Astrocyte (in vitro differentiated cells and primary cell): ENCODE data around the gene DCUN1D5. TPM values are rescaled to one million over a fixed set of nuclear protein-coding genes. Genes with fewer than 3 reads are reported as not detected.

ENCODE experiments used
- DNase-seq: peaks from one replicate; pipeline ENCODE4 v3.0.0-alpha.2; 2010; ENCODE audit warnings: low read depth
- FAIRE-seq: peaks from 2 replicates; lab custom pipeline; 2011; peaks lifted over from hg19 to GRCh38; lab: Jason Lieb, UNC
- H2AFZ ChIP-seq: 2 replicates; pipeline ENCODE4 v1.6.0; 2012; ENCODE audit warnings: low read depth, low read length, inconsistent platforms
- H3K27ac ChIP-seq: 2 replicates; pipeline ENCODE4 v1.5.1; 2011; ENCODE audit warnings: low read depth, low read length, inconsistent platforms
- H3K27me3 ChIP-seq: 2 replicates; pipeline ENCODE4 v1.6.0; 2011; ENCODE audit warnings: low read length, inconsistent platforms; ENCODE audit not compliant: insufficient read depth
- H3K36me3 ChIP-seq: 2 replicates; pipeline ENCODE4 v1.5.1; 2011; ENCODE audit warnings: low read length, inconsistent platforms; ENCODE audit not compliant: insufficient read depth
- H3K4me1 ChIP-seq: 2 replicates; pipeline ENCODE4 v1.5.1; 2011; ENCODE audit warnings: low read length, inconsistent platforms; ENCODE audit not compliant: insufficient read depth
- H3K4me2 ChIP-seq: 2 replicates; pipeline ENCODE4 v1.6.0; 2012; ENCODE audit warnings: low read length, inconsistent platforms
- H3K4me3 ChIP-seq: 2 replicates; pipeline ENCODE4 v1.5.1; 2011; ENCODE audit warnings: low read depth, mild to moderate bottlenecking, low read length, inconsistent platforms; ENCODE audit not compliant: insufficient read depth
- H3K79me2 ChIP-seq: 2 replicates; pipeline ENCODE4 v1.6.0; 2012; ENCODE audit warnings: mild to moderate bottlenecking, low read length, inconsistent platforms; ENCODE audit not compliant: insufficient read depth
- H3K9ac ChIP-seq: 2 replicates; pipeline ENCODE4 v1.6.0; 2012; ENCODE audit warnings: mild to moderate bottlenecking, low read length, inconsistent platforms
- H3K9me3 ChIP-seq: 2 replicates; pipeline ENCODE4 v1.5.1; 2012; ENCODE audit warnings: low read depth, mild to moderate bottlenecking, low read length, inconsistent platforms; ENCODE audit not compliant: insufficient read depth
- H4K20me1 ChIP-seq: 2 replicates; pipeline ENCODE4 v1.6.0; 2012; ENCODE audit warnings: low read length, inconsistent platforms; ENCODE audit not compliant: insufficient read depth
- H3K27ac Mint-ChIP-seq: one replicate; pipeline ENCODE4 v1.8.0; 2021; ENCODE audit warnings: mild to moderate bottlenecking, mixed read lengths; ENCODE audit not compliant: unreplicated experiment
- H3K27me3 Mint-ChIP-seq: one replicate; pipeline ENCODE4 v1.8.0; 2021; ENCODE audit warnings: low read depth, mixed read lengths; ENCODE audit not compliant: unreplicated experiment
- H3K36me3 Mint-ChIP-seq: one replicate; pipeline ENCODE4 v1.8.0; 2021; ENCODE audit warnings: low read depth, mixed read lengths; ENCODE audit not compliant: unreplicated experiment
- H3K4me1 Mint-ChIP-seq: one replicate; pipeline ENCODE4 v1.8.0; 2021; ENCODE audit warnings: low read depth, mixed read lengths; ENCODE audit not compliant: unreplicated experiment
- H3K4me3 Mint-ChIP-seq: one replicate; pipeline ENCODE4 v1.8.0; 2021; ENCODE audit warnings: mild to moderate bottlenecking, moderate library complexity, mixed read lengths; ENCODE audit not compliant: unreplicated experiment
- H3K9me3 Mint-ChIP-seq: one replicate; pipeline ENCODE4 v1.8.0; 2021; ENCODE audit warnings: mild to moderate bottlenecking, mixed read lengths; ENCODE audit not compliant: unreplicated experiment
- CTCF ChIP-seq: IDR thresholded peaks from 2 replicates; pipeline ENCODE4 v1.5.1; 2011; ENCODE audit warnings: low read depth, mild to moderate bottlenecking, inconsistent platforms, low read length, moderate library complexity; ENCODE audit not compliant: insufficient read depth
- EZH2 ChIP-seq: IDR thresholded peaks from 2 replicates; pipeline ENCODE4 v1.6.1; 2012; ENCODE audit warnings: mild to moderate bottlenecking, low read length, inconsistent platforms; ENCODE audit not compliant: insufficient read depth
- total RNA-seq: library from RNA; stranded (reverse); gene quantifications from 2 replicates; pipeline ENCODE4 v1.2.1, GENCODE V29; 2021

The DCUN1D5 gene
- total RNA-seq, 1 donor from 2014 or later: 67.7 TPM

GRCh38 chr11:103112364-103112763, 20.4 kb upstream of the DCUN1D5 start:
- no peaks in the 10 kb centered on the region for H3K9me3 Mint-ChIP-seq
- H3K79me2 ChIP-seq: peaks cover 3% of the 10 kb centered on the region
- H3K9me3 ChIP-seq: no peaks in the 10 kb centered on the region
- no peak overlapping the region for H3K4me3 ChIP-seq
- H3K9ac ChIP-seq: no peak overlapping the region
- no peak overlapping the region for H2AFZ ChIP-seq
- no peaks in the 10 kb centered on the region for H3K4me1 ChIP-seq
- FAIRE-seq: no peak
- no peak for DNase-seq
- H3K36me3 ChIP-seq: no peaks in the 10 kb centered on the region
- H3K36me3 Mint-ChIP-seq: peaks cover 5% of the 10 kb centered on the region
- H3K27ac ChIP-seq: no peak overlapping the region
- H3K4me2 ChIP-seq: peak overlapping the region; percentile 17
- H3K27ac Mint-ChIP-seq: no peak overlapping the region
- H3K4me1 Mint-ChIP-seq: peaks cover 7% of the 10 kb centered on the region
- H3K27me3 ChIP-seq: no peaks in the 10 kb centered on the region
- no peak overlapping the region for H3K4me3 Mint-ChIP-seq
- H3K27me3 Mint-ChIP-seq: no peaks in the 10 kb centered on the region
- TF ChIP-seq EZH2: no peak
- no peak for TF ChIP-seq CTCF
- no peaks in the 10 kb centered on the region for H4K20me1 ChIP-seq

- Histone ChIP-seq H3K4me2 (peak overlapping the region; percentile 17), H3K4me3 (no peak overlapping the region), H2AFZ (no peak overlapping the region), H4K20me1 (no peaks in the 10 kb centered on the region), H3K9ac (no peak overlapping the region), H3K27ac (no peak overlapping the region), H3K79me2 (peaks cover 3% of the 10 kb centered on the region), H3K4me1 (no peaks in the 10 kb centered on the region), H3K27me3 (no peaks in the 10 kb centered on the region), H3K36me3 (no peaks in the 10 kb centered on the region), H3K9me3 (no peaks in the 10 kb centered on the region)
- Mint-ChIP-seq H3K4me3 (no peak overlapping the region), H3K4me1 (peaks cover 7% of the 10 kb centered on the region), H3K36me3 (peaks cover 5% of the 10 kb centered on the region), H3K27me3 (no peaks in the 10 kb centered on the region), H3K9me3 (no peaks in the 10 kb centered on the region), H3K27ac (no peak overlapping the region)
- DNase-seq (no peak), FAIRE-seq (no peak)
- TF ChIP-seq EZH2: no peak
- no peak for TF ChIP-seq CTCF
Observed at GRCh38 chr11:103111400-103111799, 19.4 kb upstream of the DCUN1D5 start.

- FAIRE-seq (no peak), DNase-seq (peak; percentile 14)
- no peaks in the 10 kb centered on the region for H4K20me1 ChIP-seq
- H3K9ac ChIP-seq: peak overlapping the region; percentile 90
- peak overlapping the region; percentile 97 for H2AFZ ChIP-seq
- TF ChIP-seq CTCF (peak; percentile 20), EZH2 (no peak)
- H3K27me3 ChIP-seq: no peaks in the 10 kb centered on the region
- Mint-ChIP-seq H3K36me3 (peaks cover 5% of the 10 kb centered on the region), H3K27ac (peak overlapping the region; percentile 96), H3K4me3 (peak overlapping the region; percentile 99), H3K9me3 (no peaks in the 10 kb centered on the region), H3K4me1 (peaks cover 7% of the 10 kb centered on the region), H3K27me3 (no peaks in the 10 kb centered on the region)
- H3K4me3 ChIP-seq: peak overlapping the region; percentile 100
- peak overlapping the region; percentile 99 for H3K4me2 ChIP-seq
- peaks cover 3% of the 10 kb centered on the region for H3K79me2 ChIP-seq
- no peaks in the 10 kb centered on the region for H3K36me3 ChIP-seq
- H3K9me3 ChIP-seq: no peaks in the 10 kb centered on the region
- H3K4me1 ChIP-seq: no peaks in the 10 kb centered on the region
- peak overlapping the region; percentile 84 for H3K27ac ChIP-seq
Observed at GRCh38 chr11:103110391-103110790, 18.4 kb upstream of the DCUN1D5 start.
